ENCODE measurements around the gene ELP2.

ELP2 gene

DNA sequence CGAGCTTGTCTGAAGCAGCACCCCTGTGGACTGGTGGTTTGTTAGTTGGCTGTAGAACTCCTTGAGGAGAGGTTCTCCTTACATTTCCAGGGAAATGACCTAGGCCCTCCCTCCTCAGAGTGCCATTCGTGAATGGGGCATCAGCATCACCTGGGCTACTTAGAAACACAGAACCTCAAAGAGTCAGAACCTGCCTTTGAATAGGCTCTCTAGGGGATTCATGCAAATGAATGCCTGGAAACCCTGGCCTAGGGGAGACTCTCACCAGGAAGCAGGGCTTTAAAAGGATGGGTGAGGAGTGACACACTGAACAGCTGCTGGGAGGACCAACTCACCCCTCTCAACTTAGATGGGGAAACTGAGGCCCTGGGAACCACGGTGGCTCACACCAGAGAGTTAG lies 55.5 kb downstream of the ELP2 start:
- no peak for DNase-seq (ENCODE audit: low spot score)
- in situ Hi-C loops (cut with MboI; ENCODE audit: low sequenced_read_pairs, unreplicated experiment), result no loop called here
- TF ChIP-seq, protein P1, sequence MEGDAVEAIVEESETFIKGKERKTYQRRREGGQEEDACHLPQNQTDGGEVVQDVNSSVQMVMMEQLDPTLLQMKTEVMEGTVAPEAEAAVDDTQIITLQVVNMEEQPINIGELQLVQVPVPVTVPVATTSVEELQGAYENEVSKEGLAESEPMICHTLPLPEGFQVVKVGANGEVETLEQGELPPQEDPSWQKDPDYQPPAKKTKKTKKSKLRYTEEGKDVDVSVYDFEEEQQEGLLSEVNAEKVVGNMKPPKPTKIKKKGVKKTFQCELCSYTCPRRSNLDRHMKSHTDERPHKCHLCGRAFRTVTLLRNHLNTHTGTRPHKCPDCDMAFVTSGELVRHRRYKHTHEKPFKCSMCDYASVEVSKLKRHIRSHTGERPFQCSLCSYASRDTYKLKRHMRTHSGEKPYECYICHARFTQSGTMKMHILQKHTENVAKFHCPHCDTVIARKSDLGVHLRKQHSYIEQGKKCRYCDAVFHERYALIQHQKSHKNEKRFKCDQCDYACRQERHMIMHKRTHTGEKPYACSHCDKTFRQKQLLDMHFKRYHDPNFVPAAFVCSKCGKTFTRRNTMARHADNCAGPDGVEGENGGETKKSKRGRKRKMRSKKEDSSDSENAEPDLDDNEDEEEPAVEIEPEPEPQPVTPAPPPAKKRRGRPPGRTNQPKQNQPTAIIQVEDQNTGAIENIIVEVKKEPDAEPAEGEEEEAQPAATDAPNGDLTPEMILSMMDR (IDR thresholded peaks at IDR 0.05; ENCODE audit: borderline replicate concordance, control extremely low read depth, extremely low read depth, insufficient read depth, missing control alignments), result no peak

DNA sequence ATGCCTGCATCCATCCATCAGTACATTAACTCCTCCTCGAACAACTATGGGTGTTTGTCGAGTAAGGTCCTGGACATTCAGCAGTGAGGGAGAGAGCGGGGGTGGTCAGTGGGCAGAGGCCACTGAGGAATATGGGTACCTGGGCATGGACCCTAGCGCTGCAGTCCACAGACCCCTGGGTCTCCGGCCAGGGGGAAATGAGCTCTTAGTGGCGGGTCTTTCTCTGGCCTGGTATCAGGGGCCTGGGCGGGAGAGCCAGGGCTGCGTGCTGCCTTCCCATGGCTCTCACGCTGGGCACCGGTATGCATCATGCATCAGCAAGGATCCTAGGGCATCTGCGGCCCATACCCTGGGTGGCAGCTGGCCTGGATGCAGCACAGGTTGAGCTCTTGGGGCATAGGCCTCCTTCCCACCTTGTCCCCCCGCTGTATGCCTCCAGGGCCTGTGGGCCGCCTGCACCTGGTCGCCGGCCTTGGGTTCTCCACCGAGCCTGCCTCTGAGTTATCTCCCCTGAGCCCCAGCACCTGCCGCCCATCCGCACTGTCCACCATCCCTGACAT lies 56.3 kb downstream of the ELP2 start:
- TF ChIP-seq, protein P1 (IDR thresholded peaks at IDR 0.05; ENCODE audit: borderline replicate concordance, control extremely low read depth, extremely low read depth, insufficient read depth, missing control alignments), result no peak
- DNase-seq (ENCODE audit: low spot score), result no peak
- in situ Hi-C loops (cut with MboI; ENCODE audit: low sequenced_read_pairs, unreplicated experiment), result no loop called here

GRCh38 chr18:36186461-36187192 lies 56.9 kb downstream of the ELP2 start:
- TF ChIP-seq, protein P1 (IDR thresholded peaks at IDR 0.05; ENCODE audit: borderline replicate concordance, control extremely low read depth, extremely low read depth, insufficient read depth, missing control alignments), result no peak
- in situ Hi-C loops (cut with MboI; ENCODE audit: low sequenced_read_pairs, unreplicated experiment), result no loop called here
- DNase-seq (ENCODE audit: low spot score), result peak; percentile 55

DNA sequence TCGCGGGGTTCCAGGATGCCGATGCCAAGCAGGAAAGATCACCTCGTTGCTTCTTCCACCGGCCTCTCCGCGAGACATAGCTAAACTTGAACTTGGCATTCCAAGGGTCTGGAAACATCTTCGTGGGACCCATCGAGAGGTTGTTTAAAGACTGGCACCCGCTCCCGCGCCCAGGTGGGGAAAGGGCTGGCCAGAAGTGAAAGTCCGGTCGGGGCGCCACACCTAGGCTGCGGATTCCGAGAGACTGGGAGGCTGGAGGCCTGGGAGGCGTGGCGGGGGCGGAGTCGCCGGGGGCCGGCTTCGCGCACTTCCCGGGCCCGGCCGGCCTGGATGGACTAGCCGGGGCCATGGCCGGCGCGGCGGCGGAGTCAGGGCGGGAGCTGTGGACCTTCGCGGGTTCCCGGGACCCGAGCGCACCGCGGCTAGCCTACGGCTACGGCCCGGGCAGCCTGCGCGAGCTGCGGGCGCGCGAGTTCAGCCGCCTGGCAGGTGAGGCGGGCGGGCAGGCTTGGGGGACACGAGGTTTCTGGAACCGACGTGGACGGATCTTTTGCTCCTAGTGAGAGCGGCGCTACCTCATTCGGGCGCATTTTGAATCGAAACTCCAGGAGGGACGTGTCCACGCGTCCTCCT lies 57.6 kb downstream of the ELP2 start, which contains the start of gene MOCOS:
MOCOS (plus strand) TSS at position 305 of the 633 bp plus-strand sequence; CDS start at position 348, 43 bp downstream.
- DNase-seq (ENCODE audit: low spot score), result peak; percentile 85
- in situ Hi-C loops (cut with MboI; ENCODE audit: low sequenced_read_pairs, unreplicated experiment), result no loop called here

DNA sequence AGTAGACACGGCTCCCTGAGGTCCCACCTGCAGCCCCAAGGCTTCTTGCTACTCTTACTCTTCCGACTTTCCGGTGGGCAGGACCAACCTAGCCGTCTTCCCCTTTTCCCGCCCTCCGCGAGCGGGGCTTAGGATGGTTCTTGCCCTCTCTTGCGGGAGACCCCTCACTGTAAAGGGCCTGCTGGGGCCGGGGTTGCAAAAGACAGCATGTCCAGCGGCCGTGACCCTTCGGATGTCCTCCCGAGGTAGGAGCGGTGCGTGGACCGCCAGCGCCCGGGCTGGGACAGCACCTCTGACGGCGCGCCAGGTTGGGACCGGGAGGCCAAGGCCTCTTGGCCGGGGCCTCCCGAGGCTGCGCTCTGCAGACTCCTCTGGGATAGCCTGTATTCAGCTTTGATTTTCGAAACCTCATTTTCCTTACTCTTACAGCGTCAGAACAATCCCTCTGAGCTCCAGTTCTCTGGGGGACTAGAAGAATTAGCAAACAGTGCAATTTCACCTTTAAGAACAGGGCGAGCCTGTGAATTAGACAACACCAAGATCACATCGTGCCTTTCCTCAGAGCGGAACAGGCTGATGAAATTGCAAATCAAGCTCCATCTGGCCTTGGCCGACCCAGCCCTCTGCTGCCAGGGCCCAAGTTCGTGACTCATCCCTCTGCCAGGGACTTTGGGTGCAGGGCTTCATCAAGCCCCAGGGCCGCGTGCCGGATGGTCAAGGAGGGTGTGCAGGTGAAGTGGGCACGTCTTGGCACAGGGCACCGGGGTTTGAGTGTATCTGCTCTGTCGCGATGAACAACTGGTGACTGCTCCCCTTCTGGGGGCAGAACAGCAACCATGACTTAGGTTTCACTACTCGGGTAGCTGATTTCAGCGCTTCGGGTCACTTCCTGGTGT lies 58.4 kb downstream of the ELP2 start:
- DNase-seq (ENCODE audit: low spot score), result peak; percentile 42
- in situ Hi-C loops (cut with MboI; ENCODE audit: low sequenced_read_pairs, unreplicated experiment), result no loop called here
- TF ChIP-seq, protein P1 (IDR thresholded peaks at IDR 0.05; ENCODE audit: borderline replicate concordance, control extremely low read depth, extremely low read depth, insufficient read depth, missing control alignments), result no peak

More for the DNA sequence above, 57.6 kb downstream of the ELP2 start, which contains the start of gene MOCOS:
- TF ChIP-seq, protein P1 (IDR thresholded peaks at IDR 0.05; ENCODE audit: borderline replicate concordance, control extremely low read depth, extremely low read depth, insufficient read depth, missing control alignments), result no peak

GRCh38 chr18:36188916-36189315 lies 59.2 kb downstream of the ELP2 start:
- DNase-seq (ENCODE audit: low spot score), result no peak
- in situ Hi-C loops (cut with MboI; ENCODE audit: low sequenced_read_pairs, unreplicated experiment), result no loop called here
- TF ChIP-seq, protein P1 (IDR thresholded peaks at IDR 0.05; ENCODE audit: borderline replicate concordance, control extremely low read depth, extremely low read depth, insufficient read depth, missing control alignments), result no peak
